Left renal pelvis (tissue), 4 donors: Measurements from ENCODE around the gene ZNF770. TPM values are rescaled to one million over a fixed set of nuclear protein-coding genes. Genes with fewer than 3 reads are reported as not detected.

Experiments
- polyA plus RNA-seq, 4 donors: library from polyadenylated mRNA; unstranded; fragments of 120-200 nt; gene quantifications; one replicate each; pipeline ENCODE4 v1.2.1, GENCODE V29; 2013; ENCODE audit not compliant: insufficient read length in 4 of 4

The ZNF770 gene
- polyA plus RNA-seq, 4 donors: 44.2 to 81.2 (median 63.1) TPM

Other genes starting within 250 kb of the ZNF770 start
- under 1 TPM in 1 of 4 donors, not detected in 3; 0.04 TPM for gene GJD2, start 233.3 kb downstream of the ZNF770 start, polyA plus RNA-seq
- gene ACTC1, start 192.7 kb downstream of the ZNF770 start, polyA plus RNA-seq: 1 to 10 TPM; 1.1 to 1.7 (median 1.6) TPM
- 10 to 100 TPM; 38.5 to 52.2 (median 43.7) TPM for gene AQR, start 18.5 kb downstream of the ZNF770 start, polyA plus RNA-seq
- gene NANOGP8, start 97.0 kb upstream of the ZNF770 start, polyA plus RNA-seq: under 1 TPM in 2 of 4 donors, not detected in 2; 0.21 to 0.35 TPM